GM12872 (cell line): ENCODE data around the gene LRRC28.

ENCODE experiments used
- TF ChIP-seq, protein P1 (sequence below): IDR thresholded peaks from 3 replicates; pipeline ENCODE4 v1.5.1; 2011; ENCODE audit warnings: low read depth, mild to moderate bottlenecking, low read length, moderate library complexity; ENCODE audit not compliant: insufficient read depth

The LRRC28 gene

DNA sequence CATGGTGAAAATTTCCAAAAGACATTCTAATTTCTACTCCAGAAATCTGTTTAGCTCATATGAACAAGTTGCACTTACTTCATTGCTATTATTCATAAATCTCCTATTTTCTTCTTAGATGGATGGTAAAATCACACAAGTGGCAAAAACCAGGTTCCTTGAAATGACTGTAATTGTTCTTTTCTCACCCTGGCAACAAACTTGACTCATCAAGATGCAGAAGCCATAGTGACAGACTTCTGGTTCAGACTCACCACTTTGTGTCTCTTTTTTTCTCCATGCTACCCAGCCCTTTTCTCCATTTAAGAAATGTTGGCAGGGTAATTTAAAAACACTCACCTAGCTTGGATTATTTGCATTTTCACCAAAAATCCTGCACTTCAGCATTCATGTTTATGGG lies 82.1 kb downstream of the LRRC28 start:
- TF ChIP-seq, protein P1, sequence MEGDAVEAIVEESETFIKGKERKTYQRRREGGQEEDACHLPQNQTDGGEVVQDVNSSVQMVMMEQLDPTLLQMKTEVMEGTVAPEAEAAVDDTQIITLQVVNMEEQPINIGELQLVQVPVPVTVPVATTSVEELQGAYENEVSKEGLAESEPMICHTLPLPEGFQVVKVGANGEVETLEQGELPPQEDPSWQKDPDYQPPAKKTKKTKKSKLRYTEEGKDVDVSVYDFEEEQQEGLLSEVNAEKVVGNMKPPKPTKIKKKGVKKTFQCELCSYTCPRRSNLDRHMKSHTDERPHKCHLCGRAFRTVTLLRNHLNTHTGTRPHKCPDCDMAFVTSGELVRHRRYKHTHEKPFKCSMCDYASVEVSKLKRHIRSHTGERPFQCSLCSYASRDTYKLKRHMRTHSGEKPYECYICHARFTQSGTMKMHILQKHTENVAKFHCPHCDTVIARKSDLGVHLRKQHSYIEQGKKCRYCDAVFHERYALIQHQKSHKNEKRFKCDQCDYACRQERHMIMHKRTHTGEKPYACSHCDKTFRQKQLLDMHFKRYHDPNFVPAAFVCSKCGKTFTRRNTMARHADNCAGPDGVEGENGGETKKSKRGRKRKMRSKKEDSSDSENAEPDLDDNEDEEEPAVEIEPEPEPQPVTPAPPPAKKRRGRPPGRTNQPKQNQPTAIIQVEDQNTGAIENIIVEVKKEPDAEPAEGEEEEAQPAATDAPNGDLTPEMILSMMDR: no peak

DNA sequence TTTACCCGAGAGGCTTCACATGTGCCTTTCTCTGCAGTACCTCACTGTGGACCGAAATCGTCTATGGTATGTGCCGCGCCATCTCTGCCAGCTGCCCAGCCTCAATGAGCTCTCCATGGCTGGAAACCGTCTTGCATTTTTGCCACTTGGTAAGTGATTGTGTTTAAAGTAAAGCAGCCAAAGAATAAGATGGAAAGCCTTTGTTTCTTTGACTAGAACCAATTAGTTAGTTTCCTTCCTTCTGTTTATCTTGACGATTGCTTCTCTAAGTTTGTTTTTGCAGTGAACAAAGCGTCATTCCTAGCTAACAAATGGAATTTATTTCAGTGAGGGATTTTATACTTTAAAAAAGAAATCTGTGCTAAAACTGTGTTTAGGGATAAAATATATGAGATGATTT lies 82.7 kb downstream of the LRRC28 start:
- TF ChIP-seq, protein P1: no peak

DNA sequence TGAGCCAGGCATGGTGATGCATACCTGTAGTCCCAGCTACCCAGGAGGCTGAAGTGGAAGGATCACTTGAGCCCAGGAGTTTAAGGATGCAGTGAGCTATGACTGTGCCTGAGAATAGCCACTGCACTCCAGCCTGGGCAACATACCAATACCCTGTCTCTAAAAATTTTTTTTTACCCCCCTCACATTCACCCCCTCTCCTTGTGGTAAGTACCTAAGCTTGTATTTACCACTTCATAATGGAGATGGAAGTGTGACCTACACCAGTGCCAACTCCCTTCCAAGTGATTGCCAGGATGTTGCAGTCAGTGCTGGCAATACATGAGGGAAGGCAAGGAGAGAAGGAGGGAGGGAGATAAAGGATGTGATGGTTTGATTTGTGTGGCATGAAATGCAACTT lies 84.2 kb downstream of the LRRC28 start:
- TF ChIP-seq, protein P1: no peak

DNA sequence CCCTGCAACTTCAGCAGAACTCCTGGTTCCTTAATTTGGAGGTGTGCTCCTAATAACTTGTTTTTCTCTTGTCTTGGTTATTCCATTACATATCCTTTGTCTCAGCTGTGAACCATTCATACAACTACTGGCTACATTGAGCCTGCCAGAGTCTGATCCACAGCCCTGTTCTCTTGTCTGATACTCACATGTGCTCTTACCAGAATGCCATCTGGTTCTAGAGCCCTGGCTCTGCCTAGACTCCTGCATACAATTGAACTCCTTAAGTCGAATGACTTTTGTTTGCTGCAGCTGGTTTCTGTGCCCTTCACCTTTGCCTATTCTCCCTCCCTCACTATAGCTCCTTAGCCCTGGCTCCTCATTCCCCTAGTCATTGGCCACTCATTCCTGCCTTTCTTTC lies 85.5 kb downstream of the LRRC28 start:
- TF ChIP-seq, protein P1: no peak

DNA sequence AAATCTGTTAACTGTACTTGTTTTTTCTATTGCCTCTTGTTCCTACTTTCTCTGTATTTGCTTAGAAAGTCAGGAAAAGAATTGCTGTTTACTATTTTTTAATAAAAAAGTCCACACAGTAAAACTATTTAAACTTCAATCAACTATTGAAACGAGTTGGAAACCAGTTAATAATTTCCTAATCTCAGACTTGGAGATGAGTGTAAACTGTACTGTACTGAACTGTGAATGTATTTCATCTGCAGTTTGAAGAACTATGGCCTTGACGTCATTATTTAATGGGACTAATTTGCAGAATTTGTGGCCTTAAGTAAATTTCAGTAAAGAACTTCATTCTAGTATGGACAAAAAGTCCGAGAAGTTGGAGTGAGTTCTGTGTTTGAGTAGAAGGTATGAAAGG lies 89.1 kb downstream of the LRRC28 start:
- TF ChIP-seq, protein P1: no peak

DNA sequence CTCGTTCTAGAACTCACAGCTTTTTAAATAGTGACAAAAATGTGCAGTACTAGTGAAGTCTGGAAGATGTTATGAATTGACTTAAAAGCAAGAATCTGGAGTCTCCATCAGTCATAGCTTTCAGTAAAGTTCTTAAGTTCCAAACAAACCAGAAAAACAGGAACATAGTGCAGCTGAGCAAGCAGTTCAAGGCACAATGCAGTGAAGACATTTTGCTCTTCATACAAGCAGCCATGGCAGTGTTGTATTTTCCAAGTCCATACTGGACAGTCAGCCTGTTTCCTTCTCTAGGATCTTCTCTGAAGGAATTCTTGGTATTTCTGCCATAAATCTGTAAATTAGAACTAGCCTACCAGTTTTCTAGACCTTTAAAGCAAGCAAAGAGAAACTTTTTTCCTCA lies 90.5 kb downstream of the LRRC28 start:
- TF ChIP-seq, protein P1: no peak

DNA sequence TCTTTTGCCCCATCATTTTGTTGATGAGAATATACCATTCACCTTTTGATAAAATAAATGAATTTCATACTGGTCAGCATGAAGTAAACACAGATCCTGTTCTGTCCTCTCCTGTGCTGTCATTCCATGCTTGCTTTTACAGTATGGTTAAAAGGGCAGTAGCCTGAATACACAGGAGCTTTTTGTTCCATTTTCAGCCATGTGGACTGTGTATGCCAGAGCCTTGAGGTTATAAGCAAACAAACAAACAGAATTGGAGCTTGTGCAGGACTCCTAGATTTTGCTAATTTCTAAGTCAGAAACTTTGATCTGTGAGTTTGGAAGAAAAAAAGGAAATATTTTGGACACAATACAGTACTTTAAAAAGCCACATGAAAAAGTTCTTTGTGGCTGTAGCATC lies 91.9 kb downstream of the LRRC28 start:
- TF ChIP-seq, protein P1: no peak
